Central memory CD4-positive, alpha-beta T cell (primary cell): Measurements from ENCODE around the gene RNU6-1.
A peak's percentile ranks its signal among the peaks of the same experiment; 100 is the strongest.

ENCODE experiments used
- DNase-seq: peaks from one replicate; pipeline ENCODE4 v3.0.0; 2022
- total RNA-seq, 3 experiments: gene quantifications; one replicate each; lab custom pipeline; 2026; lab: John Stamatoyannopoulos, UW

RNU6-1 gene
- 0.05 to 0.19 (median 0.11) reads per million in 3 experiments for total RNA-seq

DNA sequence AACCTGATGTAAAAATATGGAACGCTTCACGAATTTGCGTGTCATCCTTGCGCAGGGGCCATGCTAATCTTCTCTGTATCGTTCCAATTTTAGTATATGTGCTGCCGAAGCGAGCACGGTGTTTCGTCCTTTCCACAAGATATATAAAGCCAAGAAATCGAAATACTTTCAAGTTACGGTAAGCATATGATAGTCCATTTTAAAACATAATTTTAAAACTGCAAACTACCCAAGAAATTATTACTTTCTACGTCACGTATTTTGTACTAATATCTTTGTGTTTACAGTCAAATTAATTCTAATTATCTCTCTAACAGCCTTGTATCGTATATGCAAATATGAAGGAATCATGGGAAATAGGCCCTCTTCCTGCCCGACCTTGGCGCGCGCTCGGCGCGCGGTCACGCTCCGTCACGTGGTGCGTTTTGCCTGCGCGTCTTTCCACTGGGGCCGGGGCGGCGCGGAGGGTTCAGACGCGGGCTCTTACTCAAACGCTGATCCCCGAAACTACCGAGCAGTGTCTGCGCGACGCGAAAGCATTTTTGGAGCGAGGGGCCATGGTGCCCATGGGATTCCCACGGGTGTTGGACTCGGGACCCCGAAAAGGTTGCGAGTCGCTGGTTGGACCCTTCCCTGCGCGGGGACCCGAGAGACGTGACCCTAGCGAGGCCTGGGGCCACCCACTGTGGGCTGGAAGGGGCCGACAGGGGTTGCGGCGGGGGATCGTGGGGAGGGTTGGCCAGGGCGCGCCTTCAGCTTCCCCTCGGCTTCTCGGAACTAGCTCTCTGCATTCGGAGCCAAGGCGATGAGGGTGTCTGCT, at the start of gene RNU6-1:
Gene RNU6-1, minus strand, starts transcription at position 117 of the 820 bp plus-strand sequence.
- peak; percentile 97 for DNase-seq

GRCh38 chr15:67887776-67888175, 47.9 kb upstream of the RNU6-1 start:
- no peak for DNase-seq

GRCh38 chr15:67885861-67886260, 46.0 kb upstream of the RNU6-1 start:
- DNase-seq = no peak

- DNase-seq = no peak
Measured at GRCh38 chr15:67885175-67885523, 45.3 kb upstream of the RNU6-1 start.

- peak; percentile 19 for DNase-seq
Measured at GRCh38 chr15:67884514-67885174, 44.8 kb upstream of the RNU6-1 start.

DNA sequence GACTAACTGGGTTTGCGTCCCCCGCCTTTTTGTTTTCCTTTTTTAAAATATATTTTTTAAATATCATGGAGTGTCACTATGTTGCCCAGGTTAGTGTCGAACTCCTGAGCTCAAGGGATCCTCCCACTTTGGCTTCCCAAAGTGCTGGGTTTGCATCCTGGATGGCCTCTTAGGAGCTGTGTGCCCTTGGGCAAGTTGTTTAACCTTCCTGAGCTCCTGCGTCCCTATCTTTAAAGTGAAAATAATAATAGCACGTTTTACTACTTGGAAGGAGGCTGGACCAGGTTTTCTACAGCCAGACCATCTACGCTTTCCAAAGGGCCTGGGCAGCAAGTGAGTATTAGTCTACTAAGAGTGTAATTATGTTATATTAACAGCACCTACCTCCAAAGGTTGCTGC, 44.2 kb upstream of the RNU6-1 start:
- DNase-seq = no peak

DNA sequence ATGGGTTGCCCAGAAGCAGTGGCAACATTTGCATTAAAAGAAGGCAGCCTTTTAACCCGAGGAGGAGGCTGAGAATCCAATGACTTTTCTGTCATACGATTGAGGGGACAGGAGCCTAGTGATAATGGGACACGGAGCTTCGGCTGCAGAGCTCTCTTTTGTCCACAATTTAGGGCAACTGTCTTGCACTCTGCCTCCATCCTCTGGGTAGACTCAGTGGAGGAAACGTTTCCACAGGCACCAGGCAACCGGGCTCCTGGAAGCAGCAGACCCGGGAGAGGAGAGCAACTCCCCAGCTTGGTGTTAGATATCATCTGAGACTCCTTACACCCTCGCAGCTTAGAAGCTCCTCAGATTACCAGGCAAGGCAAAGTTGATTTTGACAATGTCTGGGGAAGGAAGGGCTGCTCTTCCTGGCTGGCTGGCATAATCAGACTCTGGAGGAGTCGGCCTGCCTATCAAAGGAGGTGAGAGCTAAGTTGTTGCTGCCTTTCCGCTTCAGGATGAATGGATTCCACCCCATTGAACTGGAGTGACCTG, 43.5 kb upstream of the RNU6-1 start:
- DNase-seq = no peak

DNA sequence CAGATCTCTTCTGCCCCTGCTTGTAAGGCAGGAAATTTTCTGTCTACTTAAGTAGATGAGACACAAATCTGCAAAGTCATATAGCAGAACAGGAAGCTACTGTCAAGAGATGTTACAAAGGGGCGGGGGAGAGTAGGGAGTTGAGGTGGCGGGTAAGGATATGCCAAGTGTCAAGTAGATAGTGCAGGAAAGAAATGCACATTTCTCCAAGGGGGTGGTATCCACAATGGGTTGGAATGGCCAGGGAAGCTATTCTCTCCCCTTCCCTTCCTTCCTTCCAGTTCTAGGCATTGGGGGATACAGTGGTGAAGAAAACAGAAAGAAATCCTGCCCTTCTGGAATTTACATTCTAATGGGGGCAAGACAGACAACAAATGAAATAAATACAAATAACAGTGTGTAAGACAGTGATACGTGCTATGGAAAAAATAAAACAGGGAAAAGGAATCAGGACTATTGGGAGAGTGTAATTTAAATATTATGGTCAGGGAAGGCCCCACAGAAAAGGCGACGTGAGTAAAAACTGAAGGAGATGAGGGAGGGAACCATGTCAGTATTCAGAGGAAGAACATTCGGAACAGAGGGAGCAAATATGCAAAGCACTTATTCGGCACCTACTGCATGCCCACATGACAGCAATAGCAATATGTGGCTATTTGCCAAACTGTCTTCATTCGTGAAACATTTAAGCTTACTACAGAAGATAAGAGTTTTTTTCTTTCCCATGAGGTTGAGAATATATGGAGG, 42.8 kb upstream of the RNU6-1 start:
- DNase-seq = no peak

GRCh38 chr15:67880651-67881182, 40.9 kb upstream of the RNU6-1 start:
- no peak for DNase-seq

DNA sequence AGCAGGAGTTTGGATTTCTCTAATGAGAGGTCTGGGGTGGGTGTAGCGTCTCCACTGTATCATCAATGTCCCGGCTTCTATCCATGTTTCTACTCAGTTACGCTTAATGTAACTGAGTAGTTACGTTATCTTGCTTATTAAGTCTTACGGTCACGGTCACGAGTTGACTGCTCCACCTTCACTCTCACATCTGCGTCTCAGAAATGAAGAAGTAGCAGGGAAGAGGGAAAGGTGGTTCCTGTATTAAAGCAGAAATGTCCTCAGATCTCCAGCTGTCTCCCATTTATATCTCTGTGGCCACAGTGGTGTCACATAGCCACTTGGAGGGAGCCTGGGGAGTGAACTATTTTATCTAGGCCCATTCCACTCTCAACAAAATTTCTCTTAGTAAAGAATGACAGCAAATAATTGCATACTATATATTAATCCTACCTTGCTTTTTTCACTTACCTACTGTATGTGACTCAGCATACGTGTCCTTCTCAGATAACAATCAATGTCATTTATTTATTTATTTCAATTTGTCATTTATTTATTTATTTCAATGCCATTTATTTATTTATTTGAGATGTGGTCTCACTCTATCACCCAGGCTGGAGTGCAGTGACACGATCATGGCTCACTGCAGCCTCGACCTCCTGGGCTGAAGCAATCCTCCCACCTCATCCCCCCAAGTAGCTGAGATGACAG, 39.7 kb upstream of the RNU6-1 start:
- no peak for DNase-seq

DNA sequence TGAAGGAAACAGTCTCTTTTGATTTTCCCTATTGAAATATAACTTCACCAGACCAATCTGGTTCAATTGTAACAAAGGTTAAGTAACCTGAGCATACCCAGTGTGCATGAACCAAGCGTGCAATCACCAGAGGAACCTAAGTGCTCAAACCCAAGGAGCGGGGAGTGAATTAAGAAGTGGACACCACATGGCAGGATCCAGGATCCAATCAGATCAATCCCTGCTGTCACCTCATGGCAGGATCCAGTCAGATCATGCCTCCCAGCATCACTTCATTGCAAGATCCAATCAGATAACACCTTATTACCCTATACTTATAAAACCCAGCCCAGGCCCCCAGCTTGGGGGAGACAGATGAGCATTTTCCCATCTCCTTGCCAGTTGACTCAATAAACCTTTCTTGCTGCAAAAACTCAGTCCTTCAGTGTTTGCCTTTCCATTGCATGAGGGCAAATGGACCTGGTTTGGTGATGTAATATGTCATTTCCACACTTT, 38.9 kb upstream of the RNU6-1 start:
- DNase-seq = no peak

- DNase-seq = no peak
Measured at GRCh38 chr15:67873777-67874176, 33.9 kb upstream of the RNU6-1 start.

DNA sequence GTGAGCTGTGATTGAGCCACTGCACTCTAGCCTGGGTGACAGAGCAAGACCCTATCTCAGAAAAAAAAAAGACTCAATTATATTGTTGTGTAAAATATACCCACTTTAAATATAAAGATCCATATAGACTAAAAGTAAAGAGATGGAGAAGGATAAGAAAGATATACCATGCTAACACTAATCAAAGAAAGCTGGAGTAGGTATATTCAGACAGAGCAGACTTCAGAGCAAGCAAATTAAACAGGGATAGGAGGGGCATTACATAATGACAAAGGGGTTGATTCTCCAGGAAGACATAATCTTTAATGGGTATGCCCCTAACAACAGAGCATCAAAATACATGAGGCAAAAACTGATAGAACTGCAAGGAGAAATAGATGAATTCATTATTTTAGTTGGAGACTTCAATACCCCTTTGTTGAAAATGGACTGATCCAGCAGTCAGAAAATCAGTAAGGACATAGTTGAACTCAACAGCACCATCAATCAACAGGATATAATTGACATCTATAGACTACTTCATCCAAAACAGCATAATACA, 31.1 kb upstream of the RNU6-1 start:
- DNase-seq = no peak

GRCh38 chr15:67869701-67870100, 29.9 kb upstream of the RNU6-1 start:
- no peak for DNase-seq

- DNase-seq = no peak
Measured at GRCh38 chr15:67865766-67866165, 25.9 kb upstream of the RNU6-1 start.

GRCh38 chr15:67865331-67865730, 25.5 kb upstream of the RNU6-1 start:
- no peak for DNase-seq

DNA sequence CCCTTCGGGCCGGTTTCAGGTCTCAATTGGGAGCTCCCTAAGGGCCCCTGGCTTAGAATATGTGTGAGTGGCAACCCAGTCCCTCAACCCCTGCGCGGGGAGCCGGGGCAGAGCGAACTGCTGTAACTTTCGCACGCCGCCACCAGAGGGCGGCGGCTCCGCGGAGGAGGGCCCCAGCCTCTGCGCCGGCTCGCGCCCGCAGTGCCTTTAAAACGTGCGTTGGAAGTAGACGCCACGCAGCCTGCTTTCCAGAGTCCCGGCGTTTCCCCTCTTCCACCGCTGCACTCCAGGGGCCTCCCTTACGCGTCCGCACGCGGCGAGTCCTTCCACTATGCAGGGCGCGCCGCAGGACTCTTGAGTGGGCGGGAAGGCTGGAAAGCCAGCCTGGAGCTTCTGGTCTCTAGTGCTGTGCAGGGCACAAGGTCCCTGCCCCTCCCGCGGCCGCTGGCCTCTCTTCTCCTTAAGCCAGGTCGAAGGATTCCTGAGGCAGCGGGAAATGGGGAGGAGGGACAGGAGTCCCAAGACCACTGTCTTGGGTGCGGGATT, 23.7 kb upstream of the RNU6-1 start:
- peak; percentile 51 for DNase-seq

GRCh38 chr15:67862750-67863441, 23.1 kb upstream of the RNU6-1 start:
- DNase-seq = no peak

DNA sequence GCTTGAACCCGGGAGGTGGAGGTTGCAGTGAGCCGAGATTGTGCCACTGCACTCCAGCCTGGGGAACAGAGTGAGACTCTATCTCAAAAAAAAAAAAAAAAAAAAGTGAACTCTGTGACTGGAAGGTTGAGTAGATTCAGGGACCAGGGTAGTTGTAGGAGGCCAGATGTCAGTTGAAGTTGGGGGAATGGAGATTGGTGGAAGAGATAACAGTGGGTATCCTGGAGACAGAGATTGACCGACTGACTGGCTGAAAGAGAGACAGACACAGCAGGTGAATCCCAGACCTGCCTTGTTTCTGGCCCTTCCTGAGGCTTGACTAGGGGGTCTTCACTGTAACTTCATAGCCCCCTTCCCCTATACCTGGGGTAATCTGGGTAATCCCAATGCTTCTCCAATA, 22.1 kb upstream of the RNU6-1 start:
- no peak for DNase-seq

- DNase-seq = no peak
Measured at GRCh38 chr15:67859331-67859946, 19.6 kb upstream of the RNU6-1 start.

DNA sequence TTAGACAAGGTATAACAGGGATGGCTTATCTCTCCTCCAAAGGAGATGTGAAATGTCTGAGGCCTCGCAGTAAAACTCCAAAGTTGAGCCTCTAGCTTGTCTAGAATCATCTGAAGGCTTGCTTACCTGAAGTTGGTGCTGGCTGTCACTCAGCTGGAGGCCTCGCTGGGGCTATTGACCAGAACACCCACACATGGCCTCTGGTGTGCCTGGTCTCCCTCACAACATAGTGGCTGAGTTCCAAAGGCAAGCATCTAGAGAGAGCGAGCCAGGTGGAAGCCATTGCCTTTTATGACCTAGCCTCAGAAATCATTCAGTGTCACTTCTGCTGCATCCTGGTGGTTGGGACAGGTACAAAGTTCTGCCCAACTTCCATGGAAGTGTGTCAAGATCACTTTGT, 17.4 kb upstream of the RNU6-1 start:
- DNase-seq = no peak
